ENCODE measurements around the gene CLEC11A. TPM values are rescaled to one million over a fixed set of nuclear protein-coding genes. Genes with fewer than 3 reads are reported as not detected.

The CLEC11A gene
- total and polyA plus RNA-seq, 8 donors = 13.7 to 49.1 (median 40.3) TPM

DNA sequence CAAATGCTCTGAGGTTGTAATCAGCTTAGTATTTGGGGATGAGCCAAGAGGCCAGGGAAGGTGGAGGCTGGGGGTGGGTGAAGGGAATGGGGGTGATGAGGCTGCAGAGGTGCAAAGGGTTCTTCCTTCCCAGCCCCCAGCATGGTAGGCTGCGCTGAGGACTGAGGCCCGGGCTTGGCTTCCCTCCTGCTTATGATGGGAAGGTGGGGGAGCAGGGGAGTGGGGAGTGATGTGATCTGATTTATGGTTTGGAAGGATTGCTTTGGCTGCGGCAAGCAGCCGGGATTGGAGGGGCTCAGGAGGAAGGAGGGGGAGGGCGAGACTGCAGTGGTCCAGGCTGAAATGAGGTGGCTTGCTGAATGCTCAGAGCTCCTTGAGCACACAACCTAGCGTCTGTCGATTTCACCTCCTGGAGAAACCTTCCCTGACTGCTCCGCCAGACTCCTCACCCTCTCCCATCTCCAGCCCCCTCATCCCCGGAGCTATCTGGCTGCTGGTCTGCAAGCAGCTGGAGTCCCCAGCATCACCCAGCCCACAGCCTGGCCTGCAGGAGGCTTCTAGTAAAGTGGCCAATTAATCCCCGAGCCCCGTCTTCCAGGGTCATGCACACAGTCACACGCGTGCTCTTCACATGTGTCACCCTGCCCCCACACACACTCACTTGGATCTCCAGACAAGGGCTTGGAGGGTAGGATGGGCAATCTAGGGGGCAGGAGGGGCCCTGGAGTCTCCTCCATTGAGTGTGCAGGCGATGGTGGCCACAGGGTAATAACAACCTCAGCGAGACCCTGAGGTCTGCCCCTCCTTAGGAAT is 757 bp upstream of the CLEC11A start:
- Histone ChIP-seq H3K4me3 (no peak overlapping the region), H3K27ac (peak overlapping the region; percentile 5 to 62), H3K27me3 (peaks cover 16 to 98% of the 10 kb centered on the region in 2 donors), H3K4me1 (peaks cover 8 to 31% of the 10 kb centered on the region in 2 donors), H3K9me3 (no peaks in the 10 kb centered on the region), H3K36me3 (no peaks in the 10 kb centered on the region)
- DNase-seq (no peak), ATAC-seq (no peak)
- intact Hi-C loops (cut with DNase I) = no loop called here
- TF ChIP-seq CTCF (IDR thresholded peaks at IDR 0.05) = no peak

- intact Hi-C loops (cut with DNase I) = no loop called here
- peaks cover 8 to 30% of the 10 kb centered on the region in 2 donors for H3K4me1 ChIP-seq
- H3K9me3 ChIP-seq = no peaks in the 10 kb centered on the region
- DNase-seq (no peak), ATAC-seq (no peak)
- peak in 1 of 2 donors; percentile 60 for TF ChIP-seq CTCF (IDR thresholded peaks at IDR 0.05)
- peak overlapping the region; percentile 44 to 58 for H3K4me3 ChIP-seq
- H3K27me3 ChIP-seq = peaks cover 6 to 96% of the 10 kb centered on the region in 2 donors
- no peaks in the 10 kb centered on the region for H3K36me3 ChIP-seq
- peak overlapping the region; percentile 41 to 69 for H3K27ac ChIP-seq
These were observed 764 bp downstream of the CLEC11A start for GRCh38 chr19:50723735-50724521.

- peak overlapping the region; percentile 44 to 58 for H3K4me3 ChIP-seq
- TF ChIP-seq CTCF (IDR thresholded peaks at IDR 0.05) = peak in 1 of 2 donors; percentile 61
- peak; percentile 98 to 100 (median 99) for DNase-seq
- peak overlapping the region; percentile 19 to 61 for H3K27ac ChIP-seq
- intact Hi-C loops (cut with DNase I) = no loop called here
- no peaks in the 10 kb centered on the region for H3K9me3 ChIP-seq
- ATAC-seq = peak; percentile 97
- peaks cover 6 to 89% of the 10 kb centered on the region in 2 donors for H3K27me3 ChIP-seq
- H3K36me3 ChIP-seq = no peaks in the 10 kb centered on the region
- H3K4me1 ChIP-seq = peaks cover 8 to 23% of the 10 kb centered on the region in 2 donors
These were observed 1.5 kb downstream of the CLEC11A start for GRCh38 chr19:50724522-50725217.

- Histone ChIP-seq H3K9me3 (no peaks in the 10 kb centered on the region), H3K4me3 (peak overlapping the region; percentile 42 to 58), H3K27ac (peak overlapping the region in 1 of 2 donors; percentile 61), H3K27me3 (peaks cover 6 to 82% of the 10 kb centered on the region in 2 donors), H3K4me1 (peaks cover 8 to 23% of the 10 kb centered on the region in 2 donors), H3K36me3 (no peaks in the 10 kb centered on the region)
- DNase-seq (no peak), ATAC-seq (no peak)
- intact Hi-C loops (cut with DNase I) = no loop called here
- TF ChIP-seq CTCF (IDR thresholded peaks at IDR 0.05) = no peak
These were observed 2.2 kb downstream of the CLEC11A start for GRCh38 chr19:50725218-50725910.

Measured in left lung (tissue), 10 donors.